Measurements from ENCODE around the gene MAPKAP1. TPM values are rescaled to one million over a fixed set of nuclear protein-coding genes. Genes with fewer than 3 reads are reported as not detected.
A peak's percentile ranks its signal among the peaks of the same experiment; 100 is the strongest.

The MAPKAP1 gene
- total RNA-seq, 4 donors from 2014 or later, result 57.6 to 70.2 (median 68.7) TPM

DNA sequence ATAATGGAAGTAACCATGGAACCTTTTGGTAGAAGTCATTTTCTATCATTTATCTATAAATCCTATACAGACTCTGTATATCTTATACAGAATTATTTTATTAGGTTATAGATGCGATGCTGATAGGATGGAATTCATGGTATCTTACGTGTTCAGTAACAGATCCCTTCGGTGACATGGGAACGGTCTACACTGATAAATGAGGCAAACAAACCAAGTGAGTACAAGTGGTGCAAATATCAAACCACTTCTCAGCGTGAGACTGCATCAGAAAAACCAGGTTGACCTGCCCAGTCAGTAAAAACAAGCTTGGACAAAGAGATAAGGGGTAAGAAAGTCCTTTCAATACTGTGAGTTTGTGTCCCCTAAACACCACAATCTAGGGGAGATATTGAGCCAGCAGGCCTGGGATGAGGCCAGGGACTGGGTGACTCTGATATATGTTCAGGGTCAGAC is 229.9 kb downstream of the MAPKAP1 start:
- Histone ChIP-seq H3K4me1 (peaks cover 10% of the 10 kb centered on the region), H3K27ac (no peak overlapping the region), H3K36me3 (peaks cover 39% of the 10 kb centered on the region), H3K27me3 (no peaks in the 10 kb centered on the region), H3K9me3 (no peaks in the 10 kb centered on the region), H3K4me3 (no peak overlapping the region)
- WGBS, result 96% methylated on average over 5 of the region's 5 CpGs
- no peak for TF ChIP-seq POLR2AphosphoS5 (IDR thresholded peaks at IDR 0.05)
- TF ChIP-seq POLR2A (IDR thresholded peaks at IDR 0.05), result no peak
- no peak for DNase-seq (ENCODE audit: low spot score in 2 of 2)

DNA sequence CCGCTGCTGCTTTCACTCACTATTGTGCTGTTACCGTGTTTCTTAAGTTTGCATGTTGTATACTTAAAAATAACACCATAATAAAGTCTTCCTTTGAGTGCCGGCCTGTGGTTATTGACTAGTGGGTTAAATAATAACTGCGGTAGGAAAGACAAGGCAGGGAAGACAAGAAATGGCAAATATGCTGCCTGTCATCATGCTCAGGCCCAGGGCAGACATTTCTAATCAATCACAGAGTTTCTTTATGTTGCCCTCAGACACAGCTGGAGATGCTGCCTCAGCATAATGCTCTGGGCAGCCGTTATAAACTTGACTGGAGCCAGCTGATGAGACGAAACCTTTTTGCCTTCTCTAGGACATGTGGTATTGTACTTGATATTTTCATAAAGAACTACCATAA is 230.4 kb downstream of the MAPKAP1 start:
- Histone ChIP-seq H3K27me3 (no peaks in the 10 kb centered on the region), H3K4me3 (no peak overlapping the region), H3K27ac (no peak overlapping the region), H3K36me3 (peaks cover 40% of the 10 kb centered on the region), H3K9me3 (no peaks in the 10 kb centered on the region), H3K4me1 (peaks cover 10% of the 10 kb centered on the region)
- DNase-seq (ENCODE audit: low spot score in 2 of 2), result no peak
- TF ChIP-seq POLR2AphosphoS5 (IDR thresholded peaks at IDR 0.05) (no peak), POLR2A (IDR thresholded peaks at IDR 0.05) (no peak), EP300 (IDR thresholded peaks at IDR 0.05) (no peak)
- TF ChIP-seq, protein P1, sequence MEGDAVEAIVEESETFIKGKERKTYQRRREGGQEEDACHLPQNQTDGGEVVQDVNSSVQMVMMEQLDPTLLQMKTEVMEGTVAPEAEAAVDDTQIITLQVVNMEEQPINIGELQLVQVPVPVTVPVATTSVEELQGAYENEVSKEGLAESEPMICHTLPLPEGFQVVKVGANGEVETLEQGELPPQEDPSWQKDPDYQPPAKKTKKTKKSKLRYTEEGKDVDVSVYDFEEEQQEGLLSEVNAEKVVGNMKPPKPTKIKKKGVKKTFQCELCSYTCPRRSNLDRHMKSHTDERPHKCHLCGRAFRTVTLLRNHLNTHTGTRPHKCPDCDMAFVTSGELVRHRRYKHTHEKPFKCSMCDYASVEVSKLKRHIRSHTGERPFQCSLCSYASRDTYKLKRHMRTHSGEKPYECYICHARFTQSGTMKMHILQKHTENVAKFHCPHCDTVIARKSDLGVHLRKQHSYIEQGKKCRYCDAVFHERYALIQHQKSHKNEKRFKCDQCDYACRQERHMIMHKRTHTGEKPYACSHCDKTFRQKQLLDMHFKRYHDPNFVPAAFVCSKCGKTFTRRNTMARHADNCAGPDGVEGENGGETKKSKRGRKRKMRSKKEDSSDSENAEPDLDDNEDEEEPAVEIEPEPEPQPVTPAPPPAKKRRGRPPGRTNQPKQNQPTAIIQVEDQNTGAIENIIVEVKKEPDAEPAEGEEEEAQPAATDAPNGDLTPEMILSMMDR (IDR thresholded peaks at IDR 0.05), result no peak
- WGBS, result 94% methylated on average over 6 of the region's 6 CpGs

DNA sequence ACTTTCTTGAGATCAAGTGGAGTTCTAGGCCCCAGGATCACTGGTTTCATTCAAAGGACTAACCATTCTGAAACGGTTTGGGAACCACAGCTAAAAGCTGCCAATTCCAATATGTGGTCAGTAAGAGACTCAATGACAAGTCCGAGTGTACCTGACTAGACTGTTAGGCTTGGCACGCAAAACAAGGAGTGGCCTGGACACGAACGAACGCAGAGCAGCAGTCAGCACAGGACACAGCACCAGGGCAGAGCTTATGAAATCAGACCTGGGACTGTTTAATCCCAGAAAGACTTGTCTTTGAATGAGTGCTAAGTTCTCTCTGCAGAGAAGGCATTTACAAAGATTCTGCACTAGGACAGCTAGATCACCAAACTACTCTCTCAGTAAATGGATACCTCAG is 231.6 kb downstream of the MAPKAP1 start:
- 83% methylated on average over 6 of the region's 6 CpGs for WGBS
- Histone ChIP-seq H3K4me3 (no peak overlapping the region), H3K9me3 (no peaks in the 10 kb centered on the region), H3K36me3 (peaks cover 32% of the 10 kb centered on the region), H3K27ac (no peak overlapping the region), H3K27me3 (no peaks in the 10 kb centered on the region), H3K4me1 (peaks cover 10% of the 10 kb centered on the region)
- DNase-seq (ENCODE audit: low spot score in 2 of 2), result no peak
- TF ChIP-seq, protein P1 (IDR thresholded peaks at IDR 0.05), result no peak
- no peak for TF ChIP-seq POLR2A (IDR thresholded peaks at IDR 0.05)

DNA sequence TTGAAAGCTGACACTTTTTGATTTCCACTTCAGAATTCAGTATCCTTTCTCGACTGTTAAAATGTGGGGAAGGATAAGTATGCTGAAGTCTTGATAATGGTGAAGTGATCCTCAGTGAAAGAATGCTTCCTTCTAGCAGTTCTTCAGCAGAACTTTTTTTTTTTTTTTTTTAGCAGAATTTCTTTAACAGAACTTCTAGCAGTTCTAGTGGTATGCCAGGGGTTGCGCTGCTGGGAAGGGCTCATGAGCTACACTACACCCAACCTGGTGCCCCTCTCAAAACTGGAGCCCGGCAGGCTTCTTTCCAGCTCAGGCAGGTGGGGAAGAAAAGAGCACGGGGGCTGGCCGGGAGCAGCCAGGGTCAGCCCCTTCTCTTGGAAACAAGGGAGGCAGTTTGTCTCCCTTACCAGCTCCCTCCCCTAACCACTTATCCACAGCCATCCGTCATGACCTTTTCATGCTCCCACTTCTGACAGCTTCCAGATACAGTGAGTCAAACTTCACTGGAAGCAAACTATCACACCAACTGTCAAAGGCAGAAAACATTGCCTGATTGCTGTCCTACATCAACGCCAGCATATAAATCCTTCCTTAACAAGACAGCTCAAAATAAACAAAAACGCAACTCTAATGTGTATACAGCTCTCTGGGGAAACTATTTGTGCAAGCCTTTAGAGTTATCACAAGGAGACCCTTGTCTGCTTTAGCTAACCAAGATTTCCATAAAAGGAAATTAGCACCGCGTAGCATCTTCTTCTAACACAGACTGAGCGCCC is 233.9 kb downstream of the MAPKAP1 start:
- WGBS, result 63% methylated on average over 11 of the region's 11 CpGs
- no peak for TF ChIP-seq POLR2A (IDR thresholded peaks at IDR 0.05)
- no peak for TF ChIP-seq EP300 (IDR thresholded peaks at IDR 0.05)
- TF ChIP-seq, protein P1 (IDR thresholded peaks at IDR 0.05), result no peak
- TF ChIP-seq POLR2AphosphoS5 (IDR thresholded peaks at IDR 0.05), result no peak
- DNase-seq (ENCODE audit: low spot score in 2 of 2), result no peak

DNA sequence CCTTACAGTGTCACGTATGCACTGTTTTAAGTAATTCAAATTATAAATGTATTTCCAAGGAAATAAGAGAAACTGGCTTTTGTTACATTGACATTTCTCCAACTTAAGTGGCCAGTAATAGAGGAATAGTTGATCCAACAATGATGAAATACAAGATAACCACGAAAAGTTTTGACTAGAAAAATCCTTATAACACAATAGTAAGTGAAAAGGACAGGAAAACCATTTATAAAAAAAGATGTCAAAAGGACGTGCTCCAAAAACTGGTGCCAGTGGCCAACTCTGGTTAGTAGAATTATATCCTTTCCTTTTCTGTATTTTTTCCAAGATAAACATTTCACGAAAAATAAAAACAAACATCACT is 234.5 kb downstream of the MAPKAP1 start:
- TF ChIP-seq, protein P1 (IDR thresholded peaks at IDR 0.05), result no peak
- TF ChIP-seq POLR2AphosphoS5 (IDR thresholded peaks at IDR 0.05), result no peak
- TF ChIP-seq EP300 (IDR thresholded peaks at IDR 0.05), result no peak
- TF ChIP-seq POLR2A (IDR thresholded peaks at IDR 0.05), result no peak
- Histone ChIP-seq H3K4me3 (no peak overlapping the region), H3K4me1 (peaks cover 10% of the 10 kb centered on the region), H3K27ac (no peak overlapping the region), H3K36me3 (peaks cover 21% of the 10 kb centered on the region), H3K27me3 (no peaks in the 10 kb centered on the region), H3K9me3 (no peaks in the 10 kb centered on the region)
- no peak for DNase-seq (ENCODE audit: low spot score in 2 of 2)
- WGBS, result 56% methylated on average over 4 of the region's 4 CpGs

More for the DNA sequence above, 233.9 kb downstream of the MAPKAP1 start:
- H3K27ac ChIP-seq, result peak overlapping the region; percentile 30
- no peaks in the 10 kb centered on the region for H3K27me3 ChIP-seq
- no peaks in the 10 kb centered on the region for H3K9me3 ChIP-seq
- peaks cover 23% of the 10 kb centered on the region for H3K36me3 ChIP-seq
- no peak overlapping the region for H3K4me3 ChIP-seq
- peaks cover 10% of the 10 kb centered on the region for H3K4me1 ChIP-seq

All from suprapubic skin (tissue), 4 donors.